ENCODE measurements around the gene CERS5.

The CERS5 gene

GRCh38 chr12:50167049-50167828 lies at the start of gene CERS5:
TSS of gene CERS5 (minus strand) at chr12:50167369. CDS start at chr12:50167297, 72 bp downstream.
- DNase-seq (ENCODE audit: low spot score): peak; percentile 97

GRCh38 chr12:50215033-50215432 lies 47.9 kb upstream of the CERS5 start:
- no peak for DNase-seq (ENCODE audit: low spot score)

DNA sequence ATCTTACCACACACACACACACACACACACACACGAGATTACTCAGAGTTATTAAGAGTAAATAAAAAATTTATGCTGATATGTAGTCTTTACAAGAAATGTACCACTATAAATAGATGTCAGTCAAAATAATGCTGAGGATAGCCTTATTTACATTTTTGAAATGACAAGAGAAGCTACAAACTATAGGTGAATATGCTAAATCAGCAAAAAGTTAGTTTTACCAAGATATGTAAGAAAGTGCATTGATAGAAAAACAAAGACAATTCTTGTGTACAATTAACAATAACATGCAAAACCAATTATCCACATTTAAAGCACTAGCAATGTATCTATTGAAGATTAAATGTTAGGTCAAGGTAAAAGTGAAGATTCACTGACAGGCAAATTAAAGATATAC lies 46.8 kb upstream of the CERS5 start:
- DNase-seq (ENCODE audit: low spot score): no peak

DNA sequence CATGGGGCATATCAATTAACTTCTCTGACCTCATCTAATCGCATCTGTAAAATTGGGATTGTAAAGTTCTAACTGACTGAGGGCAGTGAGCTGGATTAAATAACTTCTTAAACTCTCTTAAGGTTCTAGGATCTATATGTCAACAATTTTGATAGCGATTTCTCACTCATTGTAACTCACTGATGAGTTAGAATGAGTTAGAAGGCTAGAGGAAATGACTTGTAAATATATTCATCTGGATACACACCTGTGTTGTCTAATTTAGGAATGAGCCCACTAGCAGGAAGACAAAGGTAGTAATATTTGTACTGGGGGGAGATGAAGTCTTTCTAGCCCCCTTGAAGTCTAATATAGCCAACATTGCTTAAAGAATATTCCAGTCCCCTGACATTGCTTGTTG lies 46.3 kb upstream of the CERS5 start:
- no peak for DNase-seq (ENCODE audit: low spot score)

DNA sequence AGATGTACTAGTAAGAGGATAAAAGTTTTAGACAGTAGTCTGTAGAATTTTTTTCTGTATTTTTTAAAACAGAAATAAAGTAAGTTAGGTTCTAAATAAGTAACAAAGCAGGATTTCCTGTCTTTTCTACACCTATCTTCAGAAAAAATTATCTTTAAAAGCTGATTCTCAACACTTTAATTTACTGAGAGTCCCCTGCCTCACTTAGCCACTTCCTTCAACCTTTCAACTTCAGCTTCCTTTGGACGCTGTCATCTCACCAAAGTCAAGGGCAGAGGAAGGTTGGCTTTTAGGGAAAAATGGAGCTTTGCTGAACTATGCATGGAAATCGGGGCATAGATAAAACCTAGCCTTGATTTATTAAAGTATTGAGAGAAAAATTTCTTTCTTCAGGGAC lies 44.9 kb upstream of the CERS5 start:
- DNase-seq (ENCODE audit: low spot score): no peak

DNA sequence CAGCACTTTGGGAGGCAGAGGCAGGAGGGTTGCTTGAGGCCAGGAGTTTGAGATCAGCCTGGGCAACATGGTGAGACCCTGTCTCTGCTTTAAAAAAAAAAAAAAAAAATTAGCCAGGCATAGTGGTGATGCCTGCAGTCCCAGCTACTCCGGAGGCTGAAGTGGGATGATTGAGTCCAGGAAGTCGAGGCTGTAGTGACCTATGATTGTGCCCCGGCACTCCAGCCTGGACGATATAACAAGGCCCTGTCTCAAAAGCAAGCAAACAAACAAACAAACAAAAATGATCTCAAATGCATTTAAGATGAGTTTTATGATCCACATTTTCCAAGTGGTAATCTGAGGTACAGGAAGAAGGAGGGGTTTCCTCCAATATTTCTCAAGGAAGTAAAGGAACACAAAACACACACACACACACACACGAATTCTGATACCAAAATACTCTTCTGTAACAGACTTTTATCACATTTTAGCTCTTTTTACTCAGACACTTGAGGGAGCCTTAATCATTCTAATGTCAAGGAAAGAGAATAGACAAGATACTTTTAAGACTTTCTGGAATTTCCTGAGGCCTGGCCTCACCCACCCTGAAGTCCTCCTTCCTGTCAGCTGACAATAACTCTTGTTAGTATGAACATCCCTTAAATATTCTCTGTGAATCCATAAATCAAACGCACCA lies 44.4 kb upstream of the CERS5 start:
- no peak for DNase-seq (ENCODE audit: low spot score)

GRCh38 chr12:50207424-50207823 lies 40.3 kb upstream of the CERS5 start:
- DNase-seq (ENCODE audit: low spot score): no peak

DNA sequence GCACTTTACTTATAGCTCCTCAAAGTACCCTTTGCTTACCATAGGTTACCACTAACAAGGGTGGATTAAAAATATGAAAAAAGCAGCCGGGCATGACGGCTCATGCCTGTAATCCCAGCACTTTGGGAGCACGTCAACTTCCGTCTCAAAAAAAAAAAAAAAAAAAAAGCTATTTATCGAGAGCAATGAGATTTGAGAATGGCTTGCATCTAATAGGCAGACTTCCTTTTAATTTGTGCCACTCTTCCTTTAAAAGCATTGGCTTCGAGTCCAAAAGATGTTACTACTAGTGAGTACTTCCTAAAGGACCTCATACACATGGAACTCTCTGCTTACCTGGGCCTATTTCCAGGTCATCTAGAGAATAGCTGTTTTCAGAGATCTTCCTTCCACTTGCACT lies 38.5 kb upstream of the CERS5 start:
- DNase-seq (ENCODE audit: low spot score): no peak

- DNase-seq (ENCODE audit: low spot score): no peak
These were observed 36.5 kb upstream of the CERS5 start for GRCh38 chr12:50203691-50204090.

- DNase-seq (ENCODE audit: low spot score): no peak
These were observed 34.9 kb upstream of the CERS5 start for GRCh38 chr12:50201987-50202521.

DNA sequence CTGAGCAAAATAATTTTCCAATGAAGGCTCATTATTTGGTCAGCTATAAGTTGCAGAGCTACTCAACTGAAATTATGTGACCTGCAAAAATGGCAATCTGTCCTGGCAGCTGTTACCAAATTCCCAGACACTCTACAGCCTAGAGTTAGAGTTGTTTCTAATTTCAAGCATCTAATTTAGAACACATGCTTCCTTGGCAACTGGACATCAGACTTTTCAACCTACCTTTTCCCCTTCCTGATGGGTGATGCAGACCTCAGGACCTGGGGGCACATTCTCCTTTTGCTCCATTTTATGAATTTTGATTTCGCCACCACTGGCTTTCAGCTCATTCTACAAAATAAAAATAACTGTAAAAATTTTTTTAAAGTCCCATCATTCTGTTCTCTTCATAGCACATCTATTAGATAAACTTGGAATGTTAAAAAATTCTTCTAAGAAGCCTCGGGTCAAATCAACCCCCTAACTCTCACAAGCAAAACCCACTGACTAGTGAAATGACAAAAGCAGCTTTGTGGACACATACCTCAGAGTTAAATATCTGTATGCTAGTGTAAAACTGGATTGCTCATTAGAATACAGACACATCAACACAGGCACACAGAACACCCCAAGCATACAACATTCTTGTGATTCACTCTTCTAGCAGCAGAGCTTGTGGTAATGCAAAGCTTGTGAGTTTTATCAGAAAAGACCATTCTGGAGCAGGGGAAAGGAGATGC lies 33.5 kb upstream of the CERS5 start:
- DNase-seq (ENCODE audit: low spot score): no peak

- no peak for DNase-seq (ENCODE audit: low spot score)
These were observed 31.7 kb upstream of the CERS5 start for GRCh38 chr12:50198829-50199228.

DNA sequence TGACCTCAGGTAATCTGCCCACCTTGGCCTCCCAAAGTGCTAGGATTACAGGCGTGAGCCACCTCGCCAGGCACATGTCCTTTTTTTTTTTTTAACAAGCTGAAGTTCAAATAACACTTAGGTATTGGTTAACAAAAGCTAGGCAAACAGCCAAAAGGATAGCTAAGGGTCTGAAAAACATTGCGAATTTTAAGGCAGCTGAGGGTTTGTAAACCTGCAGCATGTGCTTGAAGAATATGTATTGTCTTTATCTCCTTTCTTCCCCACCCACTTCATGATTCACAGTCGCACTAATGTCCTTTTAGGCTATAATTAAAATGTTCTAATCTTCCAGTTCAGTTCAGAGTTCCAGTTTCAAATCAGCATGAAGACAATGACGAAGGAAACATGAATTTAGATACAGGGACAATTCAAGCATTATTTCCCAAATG lies 30.1 kb upstream of the CERS5 start:
- DNase-seq (ENCODE audit: low spot score): no peak

DNA sequence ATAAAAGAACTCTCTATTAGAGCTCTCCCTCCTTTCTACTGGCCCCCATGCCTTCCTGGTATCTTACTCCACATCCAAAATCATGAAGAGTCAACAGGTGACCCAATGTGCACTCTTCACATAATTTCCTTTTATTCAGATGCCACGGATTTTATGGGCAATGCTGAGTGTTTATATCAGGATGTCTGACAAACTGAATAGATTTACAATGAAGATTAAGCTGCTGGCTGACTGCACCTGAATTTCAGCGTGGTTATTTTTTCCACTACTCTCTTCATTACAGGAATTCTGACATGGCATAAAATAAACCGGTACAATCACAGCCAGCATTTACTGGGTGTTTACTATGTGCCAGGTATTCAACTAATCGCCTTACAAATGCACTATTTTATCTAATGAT lies 29.4 kb upstream of the CERS5 start:
- DNase-seq (ENCODE audit: low spot score): no peak

DNA sequence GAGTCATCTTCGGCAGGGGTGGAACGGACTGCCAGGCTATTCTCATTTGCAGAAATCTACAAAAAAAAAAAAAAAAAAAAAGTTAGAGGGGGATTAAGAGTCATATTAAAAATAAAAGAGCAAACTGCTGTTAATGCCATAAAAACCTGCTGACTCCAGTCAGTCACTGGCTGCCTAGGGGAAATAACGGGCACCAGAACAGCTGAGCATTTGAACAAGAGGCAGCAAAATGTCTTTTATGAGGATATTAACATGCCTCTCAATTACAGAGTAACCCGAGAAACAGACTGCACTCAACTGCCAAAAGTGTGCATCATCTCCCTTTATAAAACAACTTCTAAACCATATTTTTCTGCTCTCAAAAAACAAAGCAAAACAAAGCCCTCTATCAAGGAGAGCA lies 28.7 kb upstream of the CERS5 start:
- DNase-seq (ENCODE audit: low spot score): no peak

GRCh38 chr12:50192908-50193307 lies 25.7 kb upstream of the CERS5 start:
- DNase-seq (ENCODE audit: low spot score): no peak

DNA sequence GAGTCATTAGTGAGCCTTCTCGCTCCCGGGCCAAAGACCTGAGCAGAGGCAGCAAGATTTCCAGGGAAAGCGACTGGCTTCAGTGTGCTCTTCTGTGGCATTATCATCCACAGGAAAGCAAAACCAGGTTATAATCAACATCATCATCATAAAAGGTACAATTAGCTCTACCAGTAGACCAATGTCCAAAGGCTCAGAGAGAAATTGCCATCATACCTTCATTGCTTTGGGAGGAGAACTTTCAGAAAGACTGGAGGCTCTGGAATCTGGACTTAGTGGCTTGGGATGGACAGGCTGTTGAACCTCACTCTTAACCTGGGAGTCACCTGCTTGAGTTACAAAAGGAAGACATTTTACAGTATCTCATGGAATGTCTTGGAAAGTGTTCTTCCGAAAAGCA lies 25.1 kb upstream of the CERS5 start:
- DNase-seq (ENCODE audit: low spot score): no peak

GRCh38 chr12:50190859-50191258 lies 23.7 kb upstream of the CERS5 start:
- DNase-seq (ENCODE audit: low spot score): no peak

DNA sequence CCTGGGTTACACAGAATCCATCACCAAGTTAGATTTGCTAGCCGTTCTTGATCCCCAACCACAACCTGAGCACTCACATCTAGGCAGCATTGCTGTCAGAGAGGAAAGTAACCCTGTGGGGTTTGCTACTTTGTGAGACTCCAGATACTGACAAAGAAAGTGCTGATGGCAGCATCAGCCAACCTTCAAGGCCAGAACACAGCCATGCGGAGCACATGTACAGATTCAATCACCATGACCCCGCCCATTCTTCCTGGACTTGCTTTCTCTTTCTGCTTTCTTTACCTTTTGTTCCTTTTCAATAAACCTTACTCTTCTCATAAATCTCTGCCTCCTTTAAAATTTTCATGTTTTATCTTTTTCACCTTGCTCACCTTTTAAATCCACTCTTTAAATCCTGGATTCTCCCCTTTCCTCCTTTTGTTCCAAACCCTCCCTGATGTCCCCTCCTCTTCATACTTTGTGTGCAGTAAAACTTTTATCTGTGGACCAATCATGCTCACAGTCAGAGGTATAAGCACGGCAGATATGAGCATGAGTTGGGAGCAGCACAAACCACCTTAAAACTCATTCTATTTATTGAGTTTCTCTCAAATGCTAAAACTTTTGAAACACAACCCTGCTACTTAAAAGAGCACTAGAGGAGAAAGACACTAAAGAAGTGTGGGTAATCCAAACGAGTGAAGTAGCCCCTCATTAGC lies 21.9 kb upstream of the CERS5 start:
- DNase-seq (ENCODE audit: low spot score): peak; percentile 30

DNA sequence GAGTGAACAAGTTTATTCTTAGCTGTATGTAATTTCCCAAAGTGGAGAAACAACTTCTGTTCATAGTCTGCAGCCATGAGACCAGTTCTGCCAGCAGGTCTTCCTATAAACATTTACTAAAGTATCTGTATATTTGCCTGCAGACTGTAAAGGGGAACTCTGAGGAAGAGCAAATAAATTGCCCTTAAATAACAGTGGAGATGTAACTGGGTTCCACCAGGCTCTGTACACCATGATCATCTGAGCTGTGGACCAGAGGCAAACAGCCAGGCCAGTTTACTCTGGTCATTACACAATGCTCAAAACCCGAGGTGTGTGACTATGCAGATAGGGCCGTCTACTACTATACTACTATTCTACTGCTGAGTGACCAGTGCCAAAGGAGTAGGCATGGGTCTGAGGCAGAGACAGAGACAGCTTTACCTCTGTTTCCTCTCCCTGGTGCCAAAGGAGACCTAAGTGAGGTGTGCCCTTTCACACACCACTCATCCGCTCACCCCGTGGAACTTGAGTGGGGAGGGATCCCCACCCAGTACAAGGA lies 21.1 kb upstream of the CERS5 start:
- no peak for DNase-seq (ENCODE audit: low spot score)

DNA sequence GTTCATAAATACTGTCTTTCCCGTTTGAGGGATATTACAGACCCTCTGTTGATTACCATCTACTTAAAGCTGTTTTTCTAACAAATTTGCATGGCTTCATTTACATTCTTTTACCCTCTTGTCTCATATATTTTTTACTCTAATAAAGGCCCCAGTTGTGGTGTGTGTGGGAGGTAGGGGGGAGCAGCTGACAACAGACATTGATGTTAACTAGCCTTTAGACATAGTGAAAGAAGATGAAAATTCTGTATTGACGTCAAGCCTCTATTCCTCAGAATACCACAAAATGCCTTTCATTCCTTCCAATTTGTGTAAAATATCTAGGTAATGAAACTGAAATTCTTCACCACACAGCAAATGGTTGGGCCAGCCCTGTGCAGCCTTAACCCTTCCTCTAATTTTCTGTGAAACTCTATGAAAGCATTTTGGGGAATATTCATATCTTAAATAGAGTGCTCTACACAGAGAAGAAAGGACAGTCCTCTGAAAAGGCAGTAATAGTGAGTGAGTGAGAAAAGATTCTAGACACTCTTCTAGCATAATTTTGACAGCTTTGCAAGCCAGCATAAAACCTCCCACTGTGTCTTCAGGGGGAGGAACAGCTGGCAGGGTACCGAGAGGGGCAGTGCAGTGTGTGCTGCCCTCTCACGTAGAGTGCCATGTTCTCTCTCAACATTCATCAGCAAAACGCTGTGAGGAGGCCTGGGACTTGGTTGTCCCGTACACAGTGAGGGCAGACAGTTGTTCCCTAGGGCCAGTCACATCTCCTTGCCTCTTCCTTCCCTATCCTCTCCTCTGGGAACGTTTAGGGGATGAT lies 20.1 kb upstream of the CERS5 start:
- no peak for DNase-seq (ENCODE audit: low spot score)

All from CD4-positive, alpha-beta T cell treated with Interleukin-2 at 100 ng/mL for 4 hours (primary cell).